ENCODE measurements around the gene TOX2. TPM values are rescaled to one million over a fixed set of nuclear protein-coding genes. Genes with fewer than 3 reads are reported as not detected.

TOX2 gene
- total RNA-seq, 2 donors from 2014 or later: 2.4 to 3.4 TPM

DNA sequence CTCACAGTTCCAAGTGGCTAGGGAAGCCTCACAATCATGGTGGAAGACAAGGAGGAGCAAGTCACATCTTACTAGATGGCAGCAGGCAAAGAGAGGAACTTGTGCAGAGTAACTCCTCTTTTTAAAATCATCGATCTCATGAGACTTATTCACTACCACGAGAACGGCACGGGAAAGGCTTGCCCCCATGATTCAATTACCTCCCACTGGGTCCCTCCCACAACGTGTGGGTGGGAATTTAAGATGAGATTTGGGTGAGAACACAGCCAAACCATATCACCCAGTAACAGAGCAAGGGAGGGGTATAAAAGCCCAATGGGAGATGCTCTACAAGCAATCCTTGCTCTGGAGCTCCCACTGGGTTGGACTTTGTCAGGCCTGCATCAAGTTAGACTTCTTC is 192.0 kb downstream of the TOX2 start:
- Histone ChIP-seq H3K4me3 (ENCODE audit: low read length) (no peak overlapping the region), H3K36me3 (ENCODE audit: control insufficient read depth, insufficient read depth, low read length) (no peaks in the 10 kb centered on the region), H3K27ac (ENCODE audit: low read depth, low read length) (no peak overlapping the region), H3K4me1 (ENCODE audit: control insufficient read depth, insufficient read depth, low read length) (no peaks in the 10 kb centered on the region), H3K9ac (ENCODE audit: extremely low read depth, low read length, poor library complexity, severe bottlenecking) (no peak overlapping the region), H3K27me3 (ENCODE audit: control insufficient read depth, insufficient read depth, low read length, poor library complexity, severe bottlenecking) (peaks cover 17% of the 10 kb centered on the region), H3K9me3 (ENCODE audit: control insufficient read depth, low read length) (peaks cover 32% of the 10 kb centered on the region)
- Mint-ChIP-seq H3K4me3 (no peak overlapping the region), H3K4me1 (no peaks in the 10 kb centered on the region), H3K36me3 (ENCODE audit: low read depth) (no peaks in the 10 kb centered on the region), H3K27me3 (ENCODE audit: insufficient read depth) (peaks cover 42% of the 10 kb centered on the region), H3K9me3 (peaks cover 29% of the 10 kb centered on the region), H3K27ac (no peak overlapping the region)
- 90 to 93% methylated on average over 2 to 4 of the region's 5 CpGs for WGBS, 2 experiments (ENCODE audit: insufficient coverage in 1 of 2, insufficient read length in 1 of 2)
- DNase-seq: peak; percentile 6
- TF ChIP-seq, protein P1, sequence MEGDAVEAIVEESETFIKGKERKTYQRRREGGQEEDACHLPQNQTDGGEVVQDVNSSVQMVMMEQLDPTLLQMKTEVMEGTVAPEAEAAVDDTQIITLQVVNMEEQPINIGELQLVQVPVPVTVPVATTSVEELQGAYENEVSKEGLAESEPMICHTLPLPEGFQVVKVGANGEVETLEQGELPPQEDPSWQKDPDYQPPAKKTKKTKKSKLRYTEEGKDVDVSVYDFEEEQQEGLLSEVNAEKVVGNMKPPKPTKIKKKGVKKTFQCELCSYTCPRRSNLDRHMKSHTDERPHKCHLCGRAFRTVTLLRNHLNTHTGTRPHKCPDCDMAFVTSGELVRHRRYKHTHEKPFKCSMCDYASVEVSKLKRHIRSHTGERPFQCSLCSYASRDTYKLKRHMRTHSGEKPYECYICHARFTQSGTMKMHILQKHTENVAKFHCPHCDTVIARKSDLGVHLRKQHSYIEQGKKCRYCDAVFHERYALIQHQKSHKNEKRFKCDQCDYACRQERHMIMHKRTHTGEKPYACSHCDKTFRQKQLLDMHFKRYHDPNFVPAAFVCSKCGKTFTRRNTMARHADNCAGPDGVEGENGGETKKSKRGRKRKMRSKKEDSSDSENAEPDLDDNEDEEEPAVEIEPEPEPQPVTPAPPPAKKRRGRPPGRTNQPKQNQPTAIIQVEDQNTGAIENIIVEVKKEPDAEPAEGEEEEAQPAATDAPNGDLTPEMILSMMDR (conservative IDR thresholded peaks at IDR 0.05): no peak

DNA sequence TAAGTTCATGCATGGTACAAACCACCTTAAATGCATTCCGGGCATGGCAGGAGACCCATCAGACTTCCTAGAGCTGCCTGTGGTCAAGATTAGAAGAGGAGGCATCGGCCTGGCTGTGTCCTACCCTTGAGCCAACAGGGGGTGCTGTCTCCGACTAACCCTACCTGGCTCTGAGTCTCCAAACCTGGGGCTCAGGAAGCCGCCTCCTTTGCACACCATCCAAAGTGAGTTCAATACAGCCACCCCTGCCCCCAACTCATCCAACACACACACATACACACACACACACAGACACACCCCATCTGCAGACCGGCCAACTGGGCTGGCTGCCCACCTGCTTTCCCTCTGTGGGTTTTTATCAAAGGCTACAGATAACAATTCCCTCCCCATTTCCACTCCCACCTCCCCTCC is 195.3 kb downstream of the TOX2 start:
- no peaks in the 10 kb centered on the region for H3K36me3 Mint-ChIP-seq (ENCODE audit: low read depth)
- H3K27ac ChIP-seq (ENCODE audit: low read depth, low read length): no peak overlapping the region

DNA sequence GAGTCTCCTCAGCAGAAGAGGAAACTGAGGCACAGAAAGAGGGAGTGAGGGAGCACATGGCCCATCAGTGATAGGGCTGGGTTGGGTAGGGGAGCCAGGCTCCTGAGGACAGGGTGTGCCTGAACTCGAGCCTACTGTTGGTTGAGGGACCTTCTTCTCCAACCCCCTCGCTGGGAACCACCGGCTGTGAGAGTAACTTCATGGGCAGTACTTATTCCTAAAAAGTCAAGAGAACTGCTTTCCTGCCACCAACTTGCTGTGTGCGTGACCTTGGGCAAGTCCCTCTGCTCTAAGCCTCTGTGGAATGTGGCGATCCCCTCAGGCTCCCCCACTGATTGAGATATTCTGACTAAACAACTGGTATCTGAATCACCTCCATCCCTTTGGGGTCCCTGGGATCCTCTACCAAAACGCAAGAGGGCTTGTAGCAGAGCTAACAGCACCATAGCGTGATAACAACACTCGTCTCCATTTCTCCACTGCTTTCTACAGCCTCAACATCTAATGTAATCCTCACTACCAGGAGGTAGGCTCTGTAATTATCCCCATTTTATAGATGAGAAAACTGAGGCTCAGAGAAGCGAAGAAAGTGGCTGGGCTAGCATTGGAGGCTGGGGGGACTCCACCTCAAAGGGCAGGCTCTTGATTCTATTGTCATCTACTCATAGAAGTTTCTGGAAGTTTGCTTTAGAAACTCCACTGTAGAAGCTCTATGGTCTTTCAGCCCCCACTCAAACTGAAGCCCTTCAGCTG is 196.3 kb downstream of the TOX2 start:
- peak; percentile 40 for DNase-seq
- no peaks in the 10 kb centered on the region for H3K4me1 ChIP-seq (ENCODE audit: control insufficient read depth, insufficient read depth, low read length)
- Mint-ChIP-seq H3K9me3 (peaks cover 24% of the 10 kb centered on the region), H3K4me1 (peaks cover 6% of the 10 kb centered on the region), H3K27me3 (ENCODE audit: insufficient read depth) (peaks cover 22% of the 10 kb centered on the region), H3K36me3 (ENCODE audit: low read depth) (no peaks in the 10 kb centered on the region), H3K27ac (no peak overlapping the region), H3K4me3 (no peak overlapping the region)
- no peak overlapping the region for H3K27ac ChIP-seq (ENCODE audit: low read depth, low read length)
- no peaks in the 10 kb centered on the region for H3K36me3 ChIP-seq (ENCODE audit: control insufficient read depth, insufficient read depth, low read length)
- no peak overlapping the region for H3K9ac ChIP-seq (ENCODE audit: extremely low read depth, low read length, poor library complexity, severe bottlenecking)
- no peaks in the 10 kb centered on the region for H3K27me3 ChIP-seq (ENCODE audit: control insufficient read depth, insufficient read depth, low read length, poor library complexity, severe bottlenecking)
- 89 to 96% methylated on average over 6 to 9 of the region's 9 CpGs for WGBS, 2 experiments (ENCODE audit: insufficient coverage in 1 of 2, insufficient read length in 1 of 2)
- TF ChIP-seq, protein P1 (conservative IDR thresholded peaks at IDR 0.05): no peak
- H3K4me3 ChIP-seq (ENCODE audit: low read length): no peak overlapping the region
- peaks cover 24% of the 10 kb centered on the region for H3K9me3 ChIP-seq (ENCODE audit: control insufficient read depth, low read length)

More for the DNA sequence above, 195.3 kb downstream of the TOX2 start:
- Mint-ChIP-seq H3K27me3 (ENCODE audit: insufficient read depth) (peaks cover 22% of the 10 kb centered on the region), H3K4me1 (peaks cover 6% of the 10 kb centered on the region), H3K9me3 (peaks cover 24% of the 10 kb centered on the region), H3K27ac (no peak overlapping the region), H3K4me3 (no peak overlapping the region)
- Histone ChIP-seq H3K9me3 (ENCODE audit: control insufficient read depth, low read length) (peaks cover 24% of the 10 kb centered on the region), H3K4me1 (ENCODE audit: control insufficient read depth, insufficient read depth, low read length) (no peaks in the 10 kb centered on the region), H3K9ac (ENCODE audit: extremely low read depth, low read length, poor library complexity, severe bottlenecking) (no peak overlapping the region), H3K27me3 (ENCODE audit: control insufficient read depth, insufficient read depth, low read length, poor library complexity, severe bottlenecking) (peaks cover under 1% of the 10 kb centered on the region), H3K36me3 (ENCODE audit: control insufficient read depth, insufficient read depth, low read length) (no peaks in the 10 kb centered on the region), H3K4me3 (ENCODE audit: low read length) (no peak overlapping the region)
- 80 to 90% methylated on average over 5 of the region's 5 CpGs for WGBS, 2 experiments (ENCODE audit: insufficient coverage in 1 of 2, insufficient read length in 1 of 2)
- TF ChIP-seq, protein P1 (conservative IDR thresholded peaks at IDR 0.05): peak; percentile 72
- peak; percentile 84 for DNase-seq
